Progenitor cell of endocrine pancreas (in vitro differentiated cells): Measurements from ENCODE around the gene TENT5C. TPM values are rescaled to one million over a fixed set of nuclear protein-coding genes. Genes with fewer than 3 reads are reported as not detected.

Source experiments
- DNase-seq: peaks from one replicate; pipeline ENCODE4 v3.0.0; 2021; ENCODE audit warnings: low spot score; ENCODE audit not compliant: unreplicated experiment
- H3K27ac Mint-ChIP-seq: 2 replicates; pipeline ENCODE4 v1.8.0; 2021; ENCODE audit warnings: mild to moderate bottlenecking, moderate library complexity, mixed read lengths
- H3K27me3 Mint-ChIP-seq: 2 replicates; pipeline ENCODE4 v1.8.0; 2021; ENCODE audit warnings: mixed read lengths
- H3K36me3 Mint-ChIP-seq: 2 replicates; pipeline ENCODE4 v1.8.0; 2022; ENCODE audit warnings: mixed read lengths; ENCODE audit not compliant: insufficient read depth
- H3K4me1 Mint-ChIP-seq: 2 replicates; pipeline ENCODE4 v1.8.0; 2021; ENCODE audit warnings: low read depth, mixed read lengths
- H3K4me3 Mint-ChIP-seq: 2 replicates; pipeline ENCODE4 v1.8.0; 2021; ENCODE audit warnings: low read depth, mild to moderate bottlenecking, moderate library complexity, mixed read lengths
- H3K9me3 Mint-ChIP-seq: 2 replicates; pipeline ENCODE4 v1.8.0; 2021; ENCODE audit warnings: low read depth, mixed read lengths
- CTCF ChIP-seq: fragments of 200-600 bp; sonication (generic); IDR thresholded peaks from one replicate; pipeline ENCODE4 v1.5.0; 2021; ENCODE audit warnings: antibody characterized with exemption, mild to moderate bottlenecking; ENCODE audit not compliant: unreplicated experiment
- total RNA-seq: library from RNA; stranded (reverse); gene quantifications from 2 replicates; pipeline ENCODE4 v1.2.1, GENCODE V29; 2021

The TENT5C gene
- total RNA-seq, 1 donor from 2014 or later: 13.6 TPM

- peaks cover 15% of the 10 kb centered on the region for H3K4me1 Mint-ChIP-seq
- H3K27me3 Mint-ChIP-seq: no peaks in the 10 kb centered on the region
- no peak overlapping the region for H3K4me3 Mint-ChIP-seq
- H3K27ac Mint-ChIP-seq: no peak overlapping the region
- no peaks in the 10 kb centered on the region for H3K9me3 Mint-ChIP-seq
- H3K36me3 Mint-ChIP-seq: no peaks in the 10 kb centered on the region
- DNase-seq: no peak
- no peak for TF ChIP-seq CTCF
These were observed 13.7 kb upstream of the TENT5C start for GRCh38 chr1:117592155-117592554.

GRCh38 chr1:117594261-117594990, 11.4 kb upstream of the TENT5C start:
- H3K27ac Mint-ChIP-seq: no peak overlapping the region
- TF ChIP-seq CTCF: no peak
- DNase-seq: no peak
- no peak overlapping the region for H3K4me3 Mint-ChIP-seq
- H3K27me3 Mint-ChIP-seq: no peaks in the 10 kb centered on the region
- H3K36me3 Mint-ChIP-seq: no peaks in the 10 kb centered on the region
- H3K9me3 Mint-ChIP-seq: no peaks in the 10 kb centered on the region
- peaks cover 14% of the 10 kb centered on the region for H3K4me1 Mint-ChIP-seq

- no peaks in the 10 kb centered on the region for H3K9me3 Mint-ChIP-seq
- H3K4me3 Mint-ChIP-seq: no peak overlapping the region
- H3K27me3 Mint-ChIP-seq: no peaks in the 10 kb centered on the region
- no peak for TF ChIP-seq CTCF
- no peak overlapping the region for H3K27ac Mint-ChIP-seq
- H3K36me3 Mint-ChIP-seq: no peaks in the 10 kb centered on the region
- no peak for DNase-seq
- H3K4me1 Mint-ChIP-seq: peaks cover 2% of the 10 kb centered on the region
These were observed 9.7 kb upstream of the TENT5C start for GRCh38 chr1:117596023-117596720.

GRCh38 chr1:117598489-117598888, 7.4 kb upstream of the TENT5C start:
- Mint-ChIP-seq H3K27me3 (no peaks in the 10 kb centered on the region), H3K4me3 (no peak overlapping the region), H3K9me3 (no peaks in the 10 kb centered on the region), H3K4me1 (no peaks in the 10 kb centered on the region), H3K36me3 (no peaks in the 10 kb centered on the region), H3K27ac (no peak overlapping the region)
- no peak for TF ChIP-seq CTCF
- no peak for DNase-seq

GRCh38 chr1:117599286-117600221, 6.3 kb upstream of the TENT5C start:
- Mint-ChIP-seq H3K4me3 (no peak overlapping the region), H3K9me3 (no peaks in the 10 kb centered on the region), H3K4me1 (peaks cover 1% of the 10 kb centered on the region), H3K27me3 (no peaks in the 10 kb centered on the region), H3K27ac (no peak overlapping the region), H3K36me3 (no peaks in the 10 kb centered on the region)
- DNase-seq: no peak
- TF ChIP-seq CTCF: no peak
